Stimulated activated CD8-positive, alpha-beta memory T cell treated with anti-CD3 and anti-CD28 coated beads, Interleukin-15, amount 100 ng/mL, for 1 hour (primary cell): ENCODE data around the gene RERG.
"Not testable (repeated sequence)": the region's sequence is repeated elsewhere in the genome, so short reads cannot be mapped to it uniquely, and the experiment has no call there.

ENCODE experiments used
- DNase-seq: peaks from one replicate; pipeline ENCODE4 v3.0.0-alpha.2; 2020; ENCODE audit warnings: low read depth

The RERG gene

DNA sequence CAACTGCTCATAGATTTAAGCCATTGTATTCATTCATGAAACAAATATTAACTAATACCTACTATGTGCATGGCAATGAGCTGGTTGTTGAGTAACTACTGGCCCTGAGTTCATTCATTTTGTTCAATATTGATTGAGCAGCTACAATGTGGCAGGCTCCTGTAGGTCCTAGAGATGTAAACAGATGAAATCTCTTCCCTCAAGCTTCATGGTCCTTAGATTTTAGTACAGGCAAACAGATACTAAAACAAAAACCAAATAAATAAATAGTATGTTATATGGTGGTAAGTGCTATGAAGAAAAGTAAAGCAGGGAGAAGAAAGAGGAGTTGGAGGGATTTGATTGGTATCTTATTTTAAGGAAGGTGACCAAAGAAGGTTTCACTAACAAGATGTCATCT, 77.8 kb downstream of the RERG start:
- no peak for DNase-seq

DNA sequence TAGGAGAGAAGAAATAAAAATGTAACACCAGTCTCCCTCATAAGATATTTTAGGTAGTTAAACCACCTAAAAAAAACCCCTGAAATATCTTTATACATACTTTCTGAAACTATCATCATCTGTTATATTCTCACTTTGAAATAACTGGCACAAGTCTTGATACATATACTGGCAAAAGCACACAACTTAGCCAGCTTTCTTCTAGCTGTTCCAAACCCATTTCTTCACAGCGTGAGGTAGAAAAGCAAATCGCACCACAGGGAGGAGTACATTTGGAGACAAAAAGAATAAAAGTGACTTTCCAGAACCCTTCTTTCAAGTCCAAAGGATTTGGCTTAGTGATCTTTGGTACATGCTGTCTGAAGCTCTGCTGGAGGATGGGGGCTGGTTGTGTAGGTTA, 78.5 kb downstream of the RERG start:
- no peak for DNase-seq

DNA sequence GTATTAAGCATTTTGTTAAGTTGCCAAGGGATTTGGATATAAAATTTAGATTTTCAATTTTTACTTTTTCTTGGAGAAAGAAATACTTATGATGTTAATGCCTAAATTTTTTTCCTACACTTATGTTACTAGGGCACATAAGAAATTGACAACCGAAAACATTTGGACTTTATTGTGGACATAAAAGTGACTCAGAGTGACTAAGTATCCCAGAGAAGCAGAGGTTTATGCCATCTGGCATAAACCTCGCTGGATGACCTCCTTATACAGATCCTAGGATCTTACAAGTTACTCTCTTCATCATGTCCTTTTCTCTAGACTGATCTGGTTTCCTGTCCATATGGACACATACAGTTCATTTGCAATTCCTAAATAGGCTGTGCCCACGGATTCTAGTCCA, 89.8 kb downstream of the RERG start:
- DNase-seq: no peak

DNA sequence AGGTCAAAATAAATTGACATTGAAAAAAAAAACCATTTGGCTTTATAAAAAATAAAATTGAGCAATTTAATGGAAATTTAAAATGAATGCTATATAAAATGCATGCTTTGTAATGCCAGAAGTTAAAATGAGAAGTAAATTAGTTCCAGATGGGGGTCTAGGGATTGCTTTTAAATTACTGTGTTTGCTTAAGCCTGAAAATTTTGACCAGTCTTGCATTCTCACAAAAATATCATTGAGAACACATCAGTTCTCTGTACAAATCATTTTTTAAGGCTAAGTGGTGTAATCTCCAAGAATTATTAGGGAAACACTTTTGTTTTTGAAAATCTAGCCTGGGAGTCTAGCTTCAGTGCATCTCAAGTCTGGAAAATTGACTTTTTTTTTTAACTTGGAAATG, 90.7 kb downstream of the RERG start:
- no peak for DNase-seq

DNA sequence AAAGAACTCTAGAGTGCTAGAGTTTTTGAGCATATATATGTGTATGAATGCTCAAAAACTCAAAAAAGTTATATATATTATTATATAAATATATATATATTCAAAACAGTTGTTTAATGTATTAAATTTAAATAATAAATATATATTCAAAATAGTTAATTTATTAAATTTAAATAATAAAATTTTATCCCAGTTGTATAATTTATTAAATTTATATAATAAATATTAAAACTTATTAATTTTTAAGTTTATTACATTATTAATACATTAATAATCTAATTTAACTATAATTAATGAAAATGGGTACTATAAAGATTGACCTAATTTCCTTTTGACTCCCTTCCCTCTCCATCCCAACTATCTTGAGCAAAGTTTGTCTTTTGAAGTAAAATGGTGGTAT, 97.8 kb downstream of the RERG start:
- no peak for DNase-seq

DNA sequence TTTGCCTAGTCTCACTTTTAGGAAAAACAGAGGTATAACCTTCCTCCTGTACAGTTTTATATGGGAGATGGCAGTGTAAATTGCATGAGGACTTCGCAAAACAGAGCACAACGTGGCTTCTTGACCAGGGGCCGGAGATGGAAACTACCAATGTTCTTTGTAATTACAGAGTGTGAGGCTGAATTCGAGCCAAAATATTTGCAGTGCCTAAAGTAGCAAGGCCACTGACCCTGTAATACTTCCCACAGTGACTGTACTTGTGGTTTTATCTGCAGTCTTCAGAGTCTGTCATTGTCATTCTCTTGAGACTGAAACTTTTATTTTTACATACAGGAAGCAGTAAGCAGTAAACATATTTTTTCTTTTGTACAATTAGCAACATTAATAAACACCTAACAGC, 98.9 kb downstream of the RERG start:
- DNase-seq: no peak

DNA sequence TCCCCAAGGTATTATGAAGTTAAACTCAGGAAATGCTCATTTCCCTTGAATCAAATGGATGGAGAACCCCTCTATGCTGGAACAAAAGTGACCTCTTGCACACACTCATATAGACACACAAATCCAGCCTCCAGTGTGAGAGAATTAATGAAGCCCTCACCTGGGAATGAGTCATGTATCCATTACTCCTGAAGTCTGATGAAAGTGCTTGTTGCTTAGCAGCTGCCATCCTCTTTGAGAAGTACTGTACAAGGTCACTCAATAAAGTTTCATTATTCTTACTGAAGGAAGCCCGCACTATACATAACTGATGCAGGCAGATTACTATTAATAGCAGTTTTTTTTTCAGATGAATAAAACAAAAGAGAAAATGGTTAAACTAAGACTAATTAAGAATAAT, 102.3 kb downstream of the RERG start:
- no peak for DNase-seq

DNA sequence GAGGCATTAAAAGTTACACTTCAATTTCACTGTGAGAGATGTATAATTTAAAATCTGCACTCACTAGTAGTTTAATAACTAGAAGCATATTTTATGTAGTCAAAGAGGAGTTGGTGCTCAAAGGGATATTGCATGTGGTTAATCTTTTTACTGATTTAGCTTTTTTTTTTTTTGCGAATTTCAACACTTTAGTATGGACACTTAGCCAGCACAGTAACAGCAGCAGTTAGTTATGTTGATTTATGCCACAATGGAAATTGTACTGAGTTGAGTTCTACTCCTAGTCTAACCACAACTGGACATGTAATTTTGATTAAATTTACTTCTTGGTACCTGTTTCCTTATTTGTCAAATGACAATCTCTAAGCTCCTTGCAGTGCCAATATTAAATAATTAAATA, 104.2 kb downstream of the RERG start:
- DNase-seq: no peak

DNA sequence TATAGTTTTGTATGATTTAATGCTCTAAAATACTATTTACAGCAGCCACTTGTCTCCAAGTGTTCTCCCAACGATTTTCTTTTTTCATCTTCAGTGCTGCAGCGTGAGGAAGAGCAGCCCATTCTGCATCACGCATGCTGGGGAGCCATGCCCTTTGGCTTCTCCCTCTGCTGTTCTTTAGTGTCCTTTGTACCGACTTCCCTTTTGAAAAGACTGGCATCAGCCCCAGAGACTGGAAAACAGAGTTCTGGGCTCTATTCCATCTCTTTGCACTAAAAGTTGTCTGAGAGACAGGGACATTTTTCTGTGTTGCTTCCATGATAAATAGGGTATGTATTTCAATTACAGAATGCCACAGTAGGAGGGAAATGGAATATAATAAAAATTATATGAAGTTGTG, 105.1 kb downstream of the RERG start:
- no peak for DNase-seq

DNA sequence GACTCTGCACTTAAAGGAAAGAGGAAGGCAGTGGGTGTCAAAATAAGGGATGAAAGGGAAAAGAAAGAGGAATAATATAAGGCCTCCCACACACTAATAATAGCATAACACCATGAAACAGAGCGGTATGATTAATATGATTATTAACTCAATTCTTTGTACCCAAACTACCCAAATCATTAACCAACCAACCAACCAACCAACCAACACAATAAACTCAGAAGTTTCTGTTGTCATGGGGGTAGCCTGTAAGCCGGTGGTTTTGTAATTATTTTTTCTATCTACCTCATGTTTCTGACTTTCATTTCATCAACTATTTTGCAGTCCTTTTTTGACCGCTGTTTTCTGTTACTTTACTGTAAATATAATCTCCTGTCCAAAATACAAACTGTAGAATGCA, 105.8 kb downstream of the RERG start:
- DNase-seq: no peak

DNA sequence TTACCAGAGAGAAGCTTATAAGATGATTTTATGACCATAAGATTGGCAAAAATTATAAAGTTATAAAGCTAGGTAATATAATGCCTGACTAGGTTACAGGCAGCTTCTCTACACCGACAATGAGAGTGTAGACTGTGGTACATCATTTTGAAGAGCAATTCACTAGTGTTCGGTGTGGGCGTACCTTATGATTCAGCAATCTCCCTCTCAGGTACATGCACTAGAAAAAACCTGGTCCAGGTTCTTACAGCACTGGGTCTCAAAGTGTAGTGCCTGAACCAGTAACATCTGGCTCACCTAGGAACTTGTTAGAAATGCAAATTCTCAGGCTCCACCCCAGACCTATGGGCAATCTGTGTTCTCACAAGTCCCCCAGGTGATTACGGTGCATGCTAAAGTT, 106.7 kb downstream of the RERG start:
- DNase-seq: no peak

DNA sequence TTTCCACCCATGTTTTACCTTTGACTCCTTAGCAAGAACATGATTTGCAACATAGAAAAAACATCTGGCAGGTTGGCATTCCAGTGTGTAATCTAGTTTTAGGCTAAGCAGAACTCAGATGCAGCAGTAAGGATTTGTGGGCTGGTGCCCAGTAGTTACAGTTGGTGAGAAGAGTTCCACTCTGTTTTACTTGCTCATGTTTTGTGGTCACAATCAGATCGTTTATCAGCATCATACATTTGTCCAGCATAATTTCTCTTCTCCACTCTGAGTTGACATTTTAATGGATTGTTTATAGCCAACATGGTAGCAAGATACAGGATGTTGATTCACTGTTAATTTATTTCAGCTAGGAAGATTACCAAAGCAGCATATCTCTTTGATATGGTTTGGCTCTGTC, 128.4 kb downstream of the RERG start:
- no peak for DNase-seq

DNA sequence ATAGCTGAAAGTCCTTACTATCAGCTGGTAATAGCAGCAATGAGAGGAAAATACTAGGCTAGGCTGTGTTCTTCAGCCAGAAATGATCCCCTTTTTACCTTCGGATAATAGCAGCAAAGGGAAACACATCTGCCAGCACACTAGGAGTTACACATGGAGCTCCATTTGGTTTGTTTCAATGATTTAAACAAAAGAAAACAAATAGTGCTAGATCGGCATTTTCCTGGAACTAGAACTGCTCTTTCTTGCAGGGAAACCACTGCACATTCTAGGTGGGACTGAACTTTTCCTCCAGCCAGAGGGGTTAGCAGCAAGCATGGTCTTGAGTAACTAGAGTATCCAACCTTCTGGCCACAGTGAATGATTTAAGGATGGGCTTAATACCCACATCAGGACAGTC, 130.8 kb downstream of the RERG start:
- no peak for DNase-seq

DNA sequence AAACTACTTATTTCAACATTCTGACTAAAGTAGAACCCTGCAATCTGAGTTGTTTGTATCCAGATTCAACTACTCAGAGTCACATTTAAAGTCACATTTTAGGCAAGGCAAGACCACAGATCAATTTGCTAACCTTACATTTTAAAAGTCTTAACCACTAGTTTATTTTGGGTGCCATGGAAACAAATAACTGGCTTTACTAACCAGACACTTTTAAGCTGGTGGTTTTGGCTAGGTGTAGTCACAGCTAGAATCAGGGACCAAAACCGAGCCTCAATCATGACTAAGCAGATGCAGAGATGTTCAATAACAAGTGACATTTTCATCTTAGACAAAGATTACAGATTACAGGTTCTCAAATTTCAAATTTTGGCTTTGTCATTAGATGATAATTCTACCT, 133.1 kb downstream of the RERG start:
- DNase-seq: no peak

DNA sequence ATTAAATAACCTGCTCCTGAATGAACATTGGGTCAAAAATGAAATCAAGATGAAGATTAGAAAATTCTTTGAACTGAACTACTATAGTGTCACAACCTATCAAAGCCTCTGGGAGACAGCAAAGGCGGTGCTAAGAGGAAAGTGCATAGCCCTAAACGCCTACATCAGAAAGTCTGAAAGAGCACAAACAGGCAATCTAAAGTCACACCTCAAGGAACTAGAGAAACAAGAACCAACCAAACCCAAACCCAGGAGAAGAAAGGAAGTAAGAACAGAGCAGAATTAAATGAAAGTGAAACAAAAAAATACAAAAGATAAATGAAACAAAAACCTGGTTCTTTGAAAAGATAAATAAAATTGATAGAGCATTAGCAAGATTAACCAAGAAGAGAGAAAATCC, 143.5 kb downstream of the RERG start:
- DNase-seq: not testable (repeated sequence)

DNA sequence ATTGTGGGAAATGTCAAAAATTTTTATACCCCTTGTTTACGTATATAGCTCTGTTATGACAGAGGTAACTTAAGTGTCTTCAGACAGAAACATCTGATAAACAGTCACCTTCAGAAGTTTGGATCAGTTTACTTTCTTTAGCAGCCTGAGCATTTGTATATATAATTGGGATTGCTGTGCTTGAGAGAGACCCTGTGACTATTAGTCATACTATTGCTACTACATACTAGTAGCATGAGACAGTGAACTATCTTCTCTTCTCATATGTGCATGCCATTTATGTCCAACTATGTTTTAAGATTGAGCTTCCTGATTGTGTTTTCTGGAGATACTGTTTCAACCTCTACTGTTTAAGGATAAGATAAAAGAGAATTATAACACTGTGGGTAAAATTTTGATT, 146.9 kb downstream of the RERG start:
- DNase-seq: no peak

DNA sequence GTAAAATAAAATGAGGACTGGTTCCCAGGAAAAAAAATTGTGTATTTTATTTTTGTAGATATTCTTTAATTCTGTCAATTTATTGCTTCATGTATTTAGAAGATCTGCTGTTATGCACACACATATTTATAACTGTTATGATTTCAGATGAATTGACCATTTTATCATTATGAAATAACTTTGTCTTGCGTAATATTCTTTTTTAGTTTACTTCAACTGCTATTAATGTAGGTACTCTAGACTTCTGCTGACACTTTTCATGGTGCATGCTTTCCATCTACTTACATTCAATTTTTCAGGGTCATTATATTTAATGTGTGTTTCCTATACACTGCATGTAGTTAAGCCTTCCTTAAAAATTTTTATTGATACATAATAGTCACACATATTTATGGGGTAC, 162.1 kb downstream of the RERG start:
- no peak for DNase-seq
